ENCODE measurements around the gene LRRK2. TPM values are rescaled to one million over a fixed set of nuclear protein-coding genes. Genes with fewer than 3 reads are reported as not detected.

LRRK2 gene
- total RNA-seq, 4 donors from 2014 or later = 9.0 to 55.6 (median 15.4) TPM

DNA sequence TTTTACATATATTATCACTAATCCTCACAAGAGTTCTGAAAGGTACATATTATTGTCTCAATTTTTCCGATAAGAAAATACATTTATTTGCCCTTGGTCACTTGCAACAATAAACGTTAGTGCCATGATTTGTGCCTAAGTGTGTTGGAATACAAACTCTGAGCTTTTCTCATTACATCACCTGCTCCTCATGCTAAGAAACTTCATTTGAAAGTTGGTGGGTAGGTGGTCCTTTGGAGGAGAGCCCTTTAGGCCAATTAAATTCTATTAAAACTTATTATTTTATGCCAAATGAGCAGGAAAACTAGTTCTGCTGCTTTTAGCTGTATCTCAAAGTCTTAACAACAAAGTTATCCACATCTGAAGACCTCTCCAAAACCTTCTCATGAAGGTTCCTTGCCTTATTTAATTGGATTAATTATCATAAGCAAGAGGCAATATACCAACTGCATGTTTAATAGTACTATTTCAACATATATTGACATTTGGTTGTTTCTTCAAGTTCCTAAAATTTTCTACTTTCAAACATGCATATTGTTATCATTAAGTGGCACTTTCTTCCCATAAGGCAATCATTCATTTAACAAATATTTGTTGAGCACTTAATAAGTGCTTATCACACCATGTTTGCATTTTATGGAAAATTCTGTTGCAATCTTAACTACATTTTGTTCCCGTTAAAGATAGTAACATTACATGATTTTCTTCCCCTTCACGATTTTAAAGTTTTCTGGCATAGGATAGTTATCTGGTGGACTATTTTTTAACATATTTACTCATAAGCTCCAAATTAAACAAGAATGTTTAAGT, 40.1 kb upstream of the LRRK2 start:
- DNase-seq (ENCODE audit: low spot score) (no peak), ATAC-seq (ENCODE audit: low FRiP score) (no peak)
- TF ChIP-seq CTCF (IDR thresholded peaks at IDR 0.05) = no peak

- no peak for ATAC-seq (ENCODE audit: low FRiP score)
These were observed 39.5 kb upstream of the LRRK2 start for GRCh38 chr12:40185303-40185693.

GRCh38 chr12:40188558-40189320, 36.1 kb upstream of the LRRK2 start:
- no peak for TF ChIP-seq CTCF (IDR thresholded peaks at IDR 0.05)
- ATAC-seq (ENCODE audit: low FRiP score) (no peak), DNase-seq (ENCODE audit: low spot score) (no peak)

More at GRCh38 chr12:40185303-40185693, 39.5 kb upstream of the LRRK2 start:
- no peak for DNase-seq (ENCODE audit: low spot score)
- TF ChIP-seq CTCF (IDR thresholded peaks at IDR 0.05) = no peak

DNA sequence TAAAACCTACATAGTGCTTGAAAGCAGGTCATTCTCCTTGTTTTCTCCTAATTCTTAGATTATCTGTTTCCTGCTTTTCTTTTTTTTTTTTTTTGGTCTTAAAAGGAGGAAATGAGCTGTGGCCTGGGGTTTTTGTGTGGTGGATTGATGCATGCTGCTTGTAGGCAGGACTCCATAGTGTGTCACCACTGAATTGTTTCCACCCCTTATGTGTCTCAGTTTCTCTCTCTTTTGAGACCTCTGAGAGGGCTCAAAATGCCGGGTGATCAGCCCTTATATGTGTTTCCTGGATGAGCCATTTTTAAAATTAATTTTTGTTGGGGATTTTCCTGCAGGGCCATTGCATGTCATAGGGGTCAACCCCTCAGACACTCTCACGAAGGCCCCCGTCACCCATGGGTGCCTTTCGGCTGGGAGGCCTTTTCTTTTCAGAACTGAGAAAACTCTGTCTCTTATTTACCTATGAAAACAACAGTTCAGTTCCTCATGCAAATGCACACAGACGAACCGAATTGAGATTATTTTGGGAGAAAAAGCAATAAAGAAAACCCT, 32.0 kb upstream of the LRRK2 start:
- ATAC-seq (ENCODE audit: low FRiP score) = no peak
- DNase-seq (ENCODE audit: low spot score) = no peak
- no peak for TF ChIP-seq CTCF (IDR thresholded peaks at IDR 0.05)

DNA sequence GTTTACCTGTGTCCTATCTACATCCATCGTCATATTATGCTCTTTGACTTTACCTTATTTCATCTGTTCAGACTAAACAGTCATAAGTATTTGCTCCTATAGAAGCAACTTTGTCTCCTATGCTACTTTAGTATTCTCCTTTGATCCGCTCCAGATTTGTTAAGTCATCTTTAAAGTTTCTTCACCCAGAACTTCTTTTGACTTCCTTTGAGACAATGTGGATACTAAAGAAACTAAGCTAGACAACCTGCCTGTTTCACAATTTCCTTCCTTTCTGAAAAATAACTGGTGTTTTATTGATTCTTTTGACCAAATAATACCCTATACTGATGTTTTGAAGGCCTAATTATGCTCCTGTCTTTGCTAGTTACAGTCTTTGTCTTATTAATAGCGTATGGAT, 30.0 kb upstream of the LRRK2 start:
- no peak for TF ChIP-seq CTCF (IDR thresholded peaks at IDR 0.05)
- DNase-seq (ENCODE audit: low spot score) (no peak), ATAC-seq (ENCODE audit: low FRiP score) (no peak)

GRCh38 chr12:40197590-40197989, 27.2 kb upstream of the LRRK2 start:
- TF ChIP-seq CTCF (IDR thresholded peaks at IDR 0.05) = no peak
- DNase-seq (ENCODE audit: low spot score) (no peak), ATAC-seq (ENCODE audit: low FRiP score) (no peak)
